GM23338 (cell line): ENCODE measurements around the gene ING3. TPM values are rescaled to one million over a fixed set of nuclear protein-coding genes. Genes with fewer than 3 reads are reported as not detected.

ENCODE experiments used
- ATAC-seq: fragments of 200-7000 bp; cut with Tn5 transposase; 3 replicates; pipeline ENCODE4 v1.9.1; 2020
- DNase-seq: peaks from one replicate; pipeline ENCODE4 v3.0.0-alpha.2; 2015; ENCODE audit warnings: low spot score
- H2AFZ ChIP-seq: fragments of 200-600 bp; sonication (generic); 2 replicates; pipeline ENCODE4 v1.8.0; 2016; ENCODE audit warnings: antibody characterized with exemption, mild to moderate bottlenecking, moderate library complexity
- H3F3A ChIP-seq: fragments of 200-600 bp; sonication (generic); replicated peaks from 2 replicates; pipeline ENCODE4 v1.8.0; 2017; ENCODE audit warnings: antibody characterized with exemption, mixed run types, low read depth
- H3K27ac ChIP-seq: fragments of 200-600 bp; sonication (generic); 2 replicates; pipeline ENCODE4 v1.6.1; 2016; ENCODE audit warnings: low read depth
- H3K27me3 ChIP-seq: fragments of 200-600 bp; sonication (generic); 2 replicates; pipeline ENCODE4 v1.8.0; 2016; ENCODE audit warnings: mild to moderate bottlenecking, mixed run types, moderate library complexity; ENCODE audit not compliant: insufficient read depth
- H3K36me3 ChIP-seq: fragments of 200-600 bp; sonication (generic); 2 replicates; pipeline ENCODE4 v1.8.0; 2016; ENCODE audit warnings: mild to moderate bottlenecking; ENCODE audit not compliant: insufficient read depth
- H3K4me1 ChIP-seq: fragments of 200-600 bp; sonication (generic); 2 replicates; pipeline ENCODE4 v1.8.0; 2016; ENCODE audit warnings: mild to moderate bottlenecking, moderate library complexity; ENCODE audit not compliant: insufficient read depth
- H3K4me2 ChIP-seq: fragments of 200-600 bp; sonication (generic); 2 replicates; pipeline ENCODE4 v1.7.1; 2017; ENCODE audit warnings: mixed run types
- H3K4me3 ChIP-seq: fragments of 200-600 bp; sonication (generic); 2 replicates; pipeline ENCODE4 v1.6.1; 2016; ENCODE audit warnings: mixed run types
- H3K79me2 ChIP-seq: fragments of 200-600 bp; sonication (generic); replicated peaks from 2 replicates; pipeline ENCODE4 v1.8.0; 2017; ENCODE audit warnings: mild to moderate bottlenecking; ENCODE audit not compliant: insufficient read depth
- H3K9me2 ChIP-seq: fragments of 200-600 bp; sonication (generic); 2 replicates; pipeline ENCODE4 v1.8.0; 2017; ENCODE audit not compliant: insufficient read depth
- H4K20me1 ChIP-seq: fragments of 200-600 bp; sonication (generic); replicated peaks from 2 replicates; pipeline ENCODE4 v1.8.0; 2017; ENCODE audit warnings: mild to moderate bottlenecking; ENCODE audit not compliant: insufficient read depth
- H3K27ac Mint-ChIP-seq: 2 replicates; pipeline ENCODE4 v1.8.0; 2020; ENCODE audit warnings: inconsistent platforms, mild to moderate bottlenecking, moderate library complexity, mixed read lengths
- H3K27me3 Mint-ChIP-seq: 3 replicates; pipeline ENCODE4 v1.8.0; 2022; ENCODE audit warnings: low read depth, mild to moderate bottlenecking, moderate library complexity, mixed read lengths, inconsistent platforms; ENCODE audit not compliant: insufficient read depth, poor library complexity
- H3K36me3 Mint-ChIP-seq: 3 replicates; pipeline ENCODE4 v1.8.0; 2021; ENCODE audit warnings: low read depth, mild to moderate bottlenecking, inconsistent platforms, moderate library complexity, mixed read lengths
- H3K4me1 Mint-ChIP-seq: 3 replicates; pipeline ENCODE4 v1.8.0; 2020; ENCODE audit warnings: mild to moderate bottlenecking, inconsistent platforms, mixed read lengths
- H3K4me3 Mint-ChIP-seq: 3 replicates; pipeline ENCODE4 v1.8.0; 2021; ENCODE audit warnings: moderate library complexity, mild to moderate bottlenecking, inconsistent platforms, mixed read lengths
- H3K9me3 Mint-ChIP-seq: 3 replicates; pipeline ENCODE4 v1.8.0; 2020; ENCODE audit warnings: moderate library complexity, mild to moderate bottlenecking, inconsistent platforms, mixed read lengths
- EZH2phosphoT487 ChIP-seq: fragments of 200-600 bp; sonication (generic); IDR thresholded peaks from one replicate; pipeline ENCODE4 v1.8.1; 2018; ENCODE audit warnings: antibody characterized with exemption; ENCODE audit not compliant: unreplicated experiment
- NANOG ChIP-seq: IDR thresholded peaks from 2 replicates; pipeline ENCODE4 v1.6.1; 2016; ENCODE audit warnings: antibody characterized with exemption, borderline replicate concordance
- POLR2AphosphoS5 ChIP-seq: IDR thresholded peaks from 2 replicates; pipeline ENCODE4 v1.6.1; 2016; ENCODE audit warnings: antibody characterized with exemption, low read depth
- ZNF331 ChIP-seq: fragments of 250-450 bp; sonication (Bioruptor Pico); IDR thresholded peaks from 2 replicates; pipeline ENCODE4 v1.5.0; 2020; ENCODE audit warnings: low read depth, mild to moderate bottlenecking, moderate library complexity
- polyA plus RNA-seq: library from polyadenylated mRNA; unstranded; fragments of >200 nt; fragmentation: Nextera tagmentation; extraction: Ambion mirVana; gene quantifications from 2 replicates; pipeline ENCODE4 v1.2.1, GENCODE V29; 2016
- total RNA-seq: library from RNA; depleted of rRNA; stranded (reverse); fragments of >200 nt; shearing (Covaris generic); gene quantifications from 2 replicates; pipeline ENCODE4 v1.2.3, GENCODE V29; 2014
- TF ChIP-seq, protein P1 (sequence below): fragments of 250-450 bp; sonication (Bioruptor Pico); IDR thresholded peaks from 2 replicates; pipeline ENCODE4 v1.5.0; 2020; ENCODE audit warnings: mild to moderate bottlenecking, moderate library complexity

Gene ING3
- total and polyA plus RNA-seq, 2 experiments from 2014 or later, result 17.8 to 26.2 TPM

DNA sequence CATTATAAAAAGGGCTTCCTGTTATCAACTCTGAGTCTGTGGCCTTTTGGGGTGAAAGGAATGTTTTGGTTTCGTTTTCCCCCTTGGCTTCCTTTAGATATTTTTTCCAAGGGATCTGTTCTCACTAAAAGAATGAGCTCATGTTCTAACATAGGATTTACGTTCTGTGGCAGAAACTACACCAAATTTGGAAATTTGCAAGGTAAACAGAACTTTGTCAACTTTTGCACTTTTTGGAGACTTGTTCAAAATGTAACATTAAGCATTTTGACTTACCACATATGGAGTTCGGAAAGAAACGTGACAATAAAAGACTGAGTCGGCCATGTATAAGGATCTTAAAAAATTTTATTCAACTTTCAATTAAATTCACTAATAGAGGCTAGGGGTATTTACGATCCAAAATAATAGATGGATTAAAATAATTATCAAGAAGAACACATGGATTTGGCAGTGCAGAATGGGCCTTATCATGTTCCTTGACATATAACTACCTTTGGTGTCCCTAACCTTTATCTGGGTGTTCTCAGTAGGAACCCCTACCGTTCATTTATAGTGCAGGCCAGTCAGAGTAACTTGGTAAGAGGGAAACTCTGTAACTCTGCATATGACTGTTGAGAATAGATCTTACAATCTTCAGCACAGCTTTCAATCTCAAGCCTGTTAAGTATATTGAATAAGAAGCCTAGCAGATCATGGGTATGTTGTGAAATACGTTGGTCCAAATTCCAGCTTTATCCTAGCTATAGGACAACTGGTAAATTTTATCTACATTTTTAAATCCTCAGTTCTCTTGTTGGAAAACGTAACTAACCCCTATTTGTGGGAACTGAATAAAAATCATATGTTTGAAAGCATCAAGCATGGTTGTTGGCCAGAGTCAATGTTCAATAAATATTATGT is 49.8 kb downstream of the ING3 start:
- Histone ChIP-seq H3K79me2 (no peaks in the 10 kb centered on the region), H3K4me2 (no peak overlapping the region), H2AFZ (no peak overlapping the region), H3K4me3 (no peak overlapping the region), H3K9me2 (no peaks in the 10 kb centered on the region), H3F3A (no peaks in the 10 kb centered on the region), H3K36me3 (no peaks in the 10 kb centered on the region), H3K27ac (no peak overlapping the region), H3K27me3 (no peaks in the 10 kb centered on the region), H4K20me1 (no peaks in the 10 kb centered on the region), H3K4me1 (no peaks in the 10 kb centered on the region)
- no peaks in the 10 kb centered on the region for H3K36me3 Mint-ChIP-seq
- ATAC-seq (no peak), DNase-seq (no peak)
- H3K27me3 Mint-ChIP-seq, result peaks cover 1% of the 10 kb centered on the region
- peaks cover 7% of the 10 kb centered on the region for H3K4me1 Mint-ChIP-seq
- H3K9me3 Mint-ChIP-seq, result no peaks in the 10 kb centered on the region; the same call in 2 of the 3 replicates
- H3K27ac Mint-ChIP-seq, result no peak overlapping the region
- H3K4me3 Mint-ChIP-seq, result no peak overlapping the region
- TF ChIP-seq NANOG, result no peak
- TF ChIP-seq ZNF331 (CRISPR knock-in tag), result no peak
- TF ChIP-seq, protein P1, sequence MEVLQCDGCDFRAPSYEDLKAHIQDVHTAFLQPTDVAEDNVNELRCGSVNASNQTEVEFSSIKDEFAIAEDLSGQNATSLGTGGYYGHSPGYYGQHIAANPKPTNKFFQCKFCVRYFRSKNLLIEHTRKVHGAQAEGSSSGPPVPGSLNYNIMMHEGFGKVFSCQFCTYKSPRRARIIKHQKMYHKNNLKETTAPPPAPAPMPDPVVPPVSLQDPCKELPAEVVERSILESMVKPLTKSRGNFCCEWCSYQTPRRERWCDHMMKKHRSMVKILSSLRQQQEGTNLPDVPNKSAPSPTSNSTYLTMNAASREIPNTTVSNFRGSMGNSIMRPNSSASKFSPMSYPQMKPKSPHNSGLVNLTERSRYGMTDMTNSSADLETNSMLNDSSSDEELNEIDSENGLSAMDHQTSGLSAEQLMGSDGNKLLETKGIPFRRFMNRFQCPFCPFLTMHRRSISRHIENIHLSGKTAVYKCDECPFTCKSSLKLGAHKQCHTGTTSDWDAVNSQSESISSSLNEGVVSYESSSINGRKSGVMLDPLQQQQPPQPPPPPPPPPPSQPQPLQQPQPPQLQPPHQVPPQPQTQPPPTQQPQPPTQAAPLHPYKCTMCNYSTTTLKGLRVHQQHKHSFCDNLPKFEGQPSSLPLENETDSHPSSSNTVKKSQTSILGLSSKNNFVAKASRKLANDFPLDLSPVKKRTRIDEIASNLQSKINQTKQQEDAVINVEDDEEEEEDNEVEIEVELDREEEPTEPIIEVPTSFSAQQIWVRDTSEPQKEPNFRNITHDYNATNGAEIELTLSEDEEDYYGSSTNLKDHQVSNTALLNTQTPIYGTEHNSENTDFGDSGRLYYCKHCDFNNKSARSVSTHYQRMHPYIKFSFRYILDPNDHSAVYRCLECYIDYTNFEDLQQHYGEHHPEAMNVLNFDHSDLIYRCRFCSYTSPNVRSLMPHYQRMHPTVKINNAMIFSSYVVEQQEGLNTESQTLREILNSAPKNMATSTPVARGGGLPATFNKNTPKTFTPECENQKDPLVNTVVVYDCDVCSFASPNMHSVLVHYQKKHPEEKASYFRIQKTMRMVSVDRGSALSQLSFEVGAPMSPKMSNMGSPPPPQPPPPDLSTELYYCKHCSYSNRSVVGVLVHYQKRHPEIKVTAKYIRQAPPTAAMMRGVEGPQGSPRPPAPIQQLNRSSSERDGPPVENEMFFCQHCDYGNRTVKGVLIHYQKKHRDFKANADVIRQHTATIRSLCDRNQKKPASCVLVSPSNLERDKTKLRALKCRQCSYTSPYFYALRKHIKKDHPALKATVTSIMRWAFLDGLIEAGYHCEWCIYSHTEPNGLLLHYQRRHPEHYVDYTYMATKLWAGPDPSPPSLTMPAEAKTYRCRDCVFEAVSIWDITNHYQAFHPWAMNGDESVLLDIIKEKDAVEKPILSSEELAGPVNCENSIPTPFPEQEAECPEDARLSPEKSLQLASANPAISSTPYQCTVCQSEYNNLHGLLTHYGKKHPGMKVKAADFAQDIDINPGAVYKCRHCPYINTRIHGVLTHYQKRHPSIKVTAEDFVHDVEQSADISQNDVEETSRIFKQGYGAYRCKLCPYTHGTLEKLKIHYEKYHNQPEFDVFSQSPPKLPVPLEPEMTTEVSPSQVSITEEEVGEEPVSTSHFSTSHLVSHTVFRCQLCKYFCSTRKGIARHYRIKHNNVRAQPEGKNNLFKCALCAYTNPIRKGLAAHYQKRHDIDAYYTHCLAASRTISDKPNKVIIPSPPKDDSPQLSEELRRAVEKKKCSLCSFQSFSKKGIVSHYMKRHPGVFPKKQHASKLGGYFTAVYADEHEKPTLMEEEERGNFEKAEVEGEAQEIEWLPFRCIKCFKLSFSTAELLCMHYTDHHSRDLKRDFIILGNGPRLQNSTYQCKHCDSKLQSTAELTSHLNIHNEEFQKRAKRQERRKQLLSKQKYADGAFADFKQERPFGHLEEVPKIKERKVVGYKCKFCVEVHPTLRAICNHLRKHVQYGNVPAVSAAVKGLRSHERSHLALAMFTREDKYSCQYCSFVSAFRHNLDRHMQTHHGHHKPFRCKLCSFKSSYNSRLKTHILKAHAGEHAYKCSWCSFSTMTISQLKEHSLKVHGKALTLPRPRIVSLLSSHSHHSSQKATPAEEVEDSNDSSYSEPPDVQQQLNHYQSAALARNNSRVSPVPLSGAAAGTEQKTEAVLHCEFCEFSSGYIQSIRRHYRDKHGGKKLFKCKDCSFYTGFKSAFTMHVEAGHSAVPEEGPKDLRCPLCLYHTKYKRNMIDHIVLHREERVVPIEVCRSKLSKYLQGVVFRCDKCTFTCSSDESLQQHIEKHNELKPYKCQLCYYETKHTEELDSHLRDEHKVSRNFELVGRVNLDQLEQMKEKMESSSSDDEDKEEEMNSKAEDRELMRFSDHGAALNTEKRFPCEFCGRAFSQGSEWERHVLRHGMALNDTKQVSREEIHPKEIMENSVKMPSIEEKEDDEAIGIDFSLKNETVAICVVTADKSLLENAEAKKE, result no peak
- TF ChIP-seq POLR2AphosphoS5, result no peak
- no peak for TF ChIP-seq EZH2phosphoT487
